Measurements from ENCODE around the gene ANKK1.

GRCh38 chr11:113446938-113447337, 59.4 kb downstream of the ANKK1 start:
- no peak for TF ChIP-seq POLR2A (IDR thresholded peaks at IDR 0.05)
- TF ChIP-seq POLR2AphosphoS5 (IDR thresholded peaks at IDR 0.05; ENCODE audit: insufficient read depth in 1 of 2, low read depth in 1 of 2): no peak

All from vagina (tissue), 2 donors.